Caco-2 (cell line): ENCODE results near the gene MACROD2. TPM values are rescaled to one million over a fixed set of nuclear protein-coding genes. Genes with fewer than 3 reads are reported as not detected.

Experiments
- BruUV-seq: library from RNA; stranded (reverse); fragments of 400-500 nt; replicated peaks from 2 replicates; lab custom pipeline; 2021; lab: Mats Ljungman, UMichigan
- CTCF ChIA-PET: fragments of 300-600 bp; sonication (Branson Sonifier 250); formaldehyde crosslinking; loops from one replicate; lab custom pipeline; 2022; ENCODE audit warnings: antibody characterized with exemption; lab: Charles Lee
- POLR2A ChIA-PET: fragments of 300-600 bp; sonication (Branson Sonifier 250); formaldehyde crosslinking; loops from one replicate; lab custom pipeline; 2022; ENCODE audit warnings: antibody characterized with exemption; lab: Charles Lee
- DNase-seq, 2 experiments: peaks; one replicate each; pipeline versions ENCODE4 v3.0.0 to v3.0.0-alpha.2; 2020 to 2022
- H3K27me3 ChIP-seq: replicated peaks from 2 replicates; pipeline ENCODE4 v1.6.0; 2011; ENCODE audit warnings: low read length; ENCODE audit not compliant: control insufficient read depth, insufficient read depth
- H3K36me3 ChIP-seq: 2 replicates; pipeline ENCODE4 v1.5.1; 2011; ENCODE audit warnings: low read length; ENCODE audit not compliant: control insufficient read depth, insufficient read depth
- H3K4me1 ChIP-seq: fragments of 250-450 bp; sonication (Bioruptor Pico); 2 replicates; pipeline ENCODE4 v1.5.1; 2020; ENCODE audit warnings: mild to moderate bottlenecking
- H3K4me3 ChIP-seq: 2 replicates; pipeline ENCODE4 v1.5.1; 2011; ENCODE audit warnings: low read depth, mild to moderate bottlenecking, control low read depth, low read length
- H3K9me3 ChIP-seq: fragments of 250-450 bp; sonication (Bioruptor Pico); 2 replicates; pipeline ENCODE4 v1.5.1; 2020; ENCODE audit warnings: mild to moderate bottlenecking, moderate library complexity
- H3K27ac Mint-ChIP-seq: one replicate; pipeline ENCODE4 v1.8.0; 2022; ENCODE audit warnings: mixed read lengths; ENCODE audit not compliant: unreplicated experiment
- H3K27me3 Mint-ChIP-seq: one replicate; pipeline ENCODE4 v1.8.0; 2022; ENCODE audit warnings: mixed read lengths; ENCODE audit not compliant: insufficient read depth, unreplicated experiment
- H3K36me3 Mint-ChIP-seq: one replicate; pipeline ENCODE4 v1.8.0; 2022; ENCODE audit warnings: mild to moderate bottlenecking, mixed read lengths; ENCODE audit not compliant: insufficient read depth, unreplicated experiment
- H3K4me1 Mint-ChIP-seq: one replicate; pipeline ENCODE4 v1.8.0; 2022; ENCODE audit warnings: low read depth, mixed read lengths; ENCODE audit not compliant: unreplicated experiment
- H3K4me3 Mint-ChIP-seq: one replicate; pipeline ENCODE4 v1.8.0; 2022; ENCODE audit warnings: mild to moderate bottlenecking, moderate library complexity, mixed read lengths; ENCODE audit not compliant: unreplicated experiment
- H3K9me3 Mint-ChIP-seq: one replicate; pipeline ENCODE4 v1.8.0; 2022; ENCODE audit warnings: mixed read lengths; ENCODE audit not compliant: unreplicated experiment
- CTCF ChIP-seq, 2 experiments: fragments of 200-600 bp in 1 of 2; IDR thresholded peaks; 1 replicate in 1 of 2; 2 replicates in 1 of 2; pipeline versions ENCODE4 v1.5.1 to v1.8.0; 2011 to 2022; ENCODE audit warnings: antibody characterized with exemption in 1 of 2, control low read depth in 1 of 2, inconsistent platforms in 1 of 2, low read depth in 1 of 2, low read length in 1 of 2, mild to moderate bottlenecking in 1 of 2, moderate library complexity in 1 of 2; ENCODE audit not compliant: insufficient read depth in 1 of 2, severe bottlenecking in 1 of 2, unreplicated experiment in 1 of 2
- intact Hi-C: fragments of 100-400 bp; cut with micrococcal nuclease; formaldehyde crosslinking; loops from one replicate; pipeline ENCODE4 v1.10.0; 2022; ENCODE audit not compliant: unreplicated experiment
- total RNA-seq: library from RNA; stranded (reverse); gene quantifications from 2 replicates; pipeline ENCODE4 v1.2.3, GENCODE V29; 2022

Gene MACROD2
- total RNA-seq, 1 experiment from 2014 or later = 6.4 TPM

DNA sequence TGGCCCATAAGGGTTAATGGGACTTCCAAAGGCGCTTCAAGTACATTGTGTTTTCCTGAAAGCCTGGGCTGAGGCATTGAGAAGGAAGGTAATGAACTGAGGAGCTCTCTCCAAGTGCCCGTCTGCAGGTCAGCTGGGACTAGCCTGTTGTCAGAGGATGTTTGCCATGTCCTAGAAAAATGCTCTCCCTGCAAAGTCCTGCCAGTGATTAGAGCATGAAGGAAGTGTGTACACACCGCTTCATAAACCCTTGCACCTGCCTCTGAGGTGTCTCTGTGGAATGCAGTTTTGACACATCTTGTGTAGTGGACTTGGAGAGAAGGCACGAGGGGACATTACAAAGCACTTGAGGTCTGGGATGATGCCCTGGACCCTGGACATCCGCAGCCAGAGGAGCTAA, 2071.3 kb downstream of the MACROD2 start:
- ChIA-PET POLR2A (no interaction called here), CTCF (no interaction called here)
- Histone ChIP-seq H3K36me3 (no peaks in the 10 kb centered on the region), H3K4me1 (no peaks in the 10 kb centered on the region), H3K27me3 (no peaks in the 10 kb centered on the region), H3K4me3 (no peak overlapping the region), H3K9me3 (no peaks in the 10 kb centered on the region)
- H3K36me3 Mint-ChIP-seq = no peaks in the 10 kb centered on the region
- no TSS peak for BruUV-seq
- DNase-seq = peak; percentile 22 to 37
- H3K9me3 Mint-ChIP-seq = peaks cover 15% of the 10 kb centered on the region
- peaks cover 2% of the 10 kb centered on the region for H3K27me3 Mint-ChIP-seq
- no peak overlapping the region for H3K4me3 Mint-ChIP-seq
- H3K27ac Mint-ChIP-seq = no peak overlapping the region
- intact Hi-C loops = no loop called here
- H3K4me1 Mint-ChIP-seq = no peaks in the 10 kb centered on the region
- TF ChIP-seq CTCF (IDR thresholded peaks at IDR 0.05; ENCODE audit: insufficient read depth in 1 of 2, low read depth in 1 of 2, low read length in 1 of 2, severe bottlenecking in 1 of 2, unreplicated experiment in 1 of 2) = no peak

GRCh38 chr20:16069389-16070010, 2074.2 kb downstream of the MACROD2 start:
- H3K4me1 ChIP-seq = no peaks in the 10 kb centered on the region
- BruUV-seq = no TSS peak
- H3K27me3 ChIP-seq = no peaks in the 10 kb centered on the region
- no peaks in the 10 kb centered on the region for H3K4me1 Mint-ChIP-seq
- H3K36me3 Mint-ChIP-seq = no peaks in the 10 kb centered on the region
- no peak for TF ChIP-seq CTCF (IDR thresholded peaks at IDR 0.05; ENCODE audit: insufficient read depth in 1 of 2, low read depth in 1 of 2, low read length in 1 of 2, severe bottlenecking in 1 of 2, unreplicated experiment in 1 of 2)
- H3K4me3 ChIP-seq = no peak overlapping the region
- CTCF ChIA-PET = no interaction called here
- H3K27me3 Mint-ChIP-seq = no peaks in the 10 kb centered on the region
- H3K4me3 Mint-ChIP-seq = no peak overlapping the region
- no peak overlapping the region for H3K27ac Mint-ChIP-seq
- POLR2A ChIA-PET = no interaction called here
- peaks cover 15% of the 10 kb centered on the region for H3K9me3 Mint-ChIP-seq
- no peaks in the 10 kb centered on the region for H3K36me3 ChIP-seq
- no peaks in the 10 kb centered on the region for H3K9me3 ChIP-seq
- no peak for DNase-seq
- intact Hi-C loops = no loop called here

DNA sequence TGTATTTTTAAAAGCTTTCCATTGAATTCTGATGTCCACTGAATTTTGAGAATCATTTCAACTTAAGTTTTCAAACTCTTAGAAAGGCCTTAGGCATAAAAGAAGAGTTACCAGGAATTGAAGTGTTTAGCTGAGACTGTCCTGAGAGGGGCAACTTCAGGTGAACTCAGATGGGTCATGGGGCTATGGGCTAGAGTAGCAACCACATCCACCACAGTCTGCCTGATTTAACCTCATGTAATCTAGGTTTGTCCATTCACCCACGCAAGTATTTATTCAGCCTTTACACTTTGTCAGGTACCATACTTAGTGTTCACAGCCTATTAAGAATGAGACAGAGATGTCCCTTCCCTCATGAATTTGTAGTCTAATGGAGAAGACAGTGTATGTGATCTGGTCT, 2076.9 kb downstream of the MACROD2 start:
- Mint-ChIP-seq H3K4me3 (no peak overlapping the region), H3K36me3 (no peaks in the 10 kb centered on the region), H3K27me3 (no peaks in the 10 kb centered on the region), H3K9me3 (peaks cover 14% of the 10 kb centered on the region), H3K4me1 (no peaks in the 10 kb centered on the region), H3K27ac (no peak overlapping the region)
- BruUV-seq = no TSS peak
- CTCF ChIA-PET = no interaction called here
- H3K9me3 ChIP-seq = no peaks in the 10 kb centered on the region
- POLR2A ChIA-PET = no interaction called here
- no peak for TF ChIP-seq CTCF (IDR thresholded peaks at IDR 0.05; ENCODE audit: insufficient read depth in 1 of 2, low read depth in 1 of 2, low read length in 1 of 2, severe bottlenecking in 1 of 2, unreplicated experiment in 1 of 2)
- intact Hi-C loops = no loop called here
- H3K27me3 ChIP-seq = no peaks in the 10 kb centered on the region
- H3K36me3 ChIP-seq = no peaks in the 10 kb centered on the region
- no peaks in the 10 kb centered on the region for H3K4me1 ChIP-seq
- no peak overlapping the region for H3K4me3 ChIP-seq
- no peak for DNase-seq
